Parathyroid adenoma (tissue), 2 donors: ENCODE measurements around the gene NEK1.
"Not testable (repeated sequence)": the region's sequence is repeated elsewhere in the genome, so short reads cannot be mapped to it uniquely, and the experiment has no call there.

Source experiments
- H2AFZ ChIP-seq: fragments of 300-600 bp; sonication (generic); one replicate; pipeline ENCODE4 v1.7.0; 2017; ENCODE audit warnings: antibody characterized with exemption, mild to moderate bottlenecking
- H3K27ac ChIP-seq: fragments of 300-600 bp; sonication (generic); one replicate; pipeline ENCODE4 v1.7.0; 2017
- H3K27me3 ChIP-seq: fragments of 300-600 bp; sonication (generic); one replicate; pipeline ENCODE4 v1.7.0; 2017; ENCODE audit warnings: low read length; ENCODE audit not compliant: control insufficient read depth, insufficient read depth
- H3K36me3 ChIP-seq: fragments of 300-600 bp; sonication (generic); one replicate; pipeline ENCODE4 v1.7.0; 2017; ENCODE audit warnings: low read length; ENCODE audit not compliant: control insufficient read depth, insufficient read depth
- H3K4me1 ChIP-seq: fragments of 300-600 bp; sonication (generic); one replicate; pipeline ENCODE4 v1.7.0; 2017; ENCODE audit warnings: control low read depth
- H3K4me2 ChIP-seq: fragments of 300-600 bp; sonication (generic); one replicate; pipeline ENCODE4 v1.7.0; 2017; ENCODE audit warnings: low read length
- H3K4me3 ChIP-seq: fragments of 300-600 bp; sonication (generic); one replicate; pipeline ENCODE4 v1.7.0; 2017; ENCODE audit warnings: low read depth, low read length
- H3K79me2 ChIP-seq: fragments of 300-600 bp; sonication (generic); one replicate; pipeline ENCODE4 v1.7.0; 2017; ENCODE audit warnings: control low read depth
- H3K9ac ChIP-seq: fragments of 300-600 bp; sonication (generic); one replicate; pipeline ENCODE4 v1.7.0; 2017; ENCODE audit warnings: mild to moderate bottlenecking
- H3K9me3 ChIP-seq: fragments of 300-600 bp; sonication (generic); one replicate; pipeline ENCODE4 v1.7.0; 2017; ENCODE audit warnings: low read length; ENCODE audit not compliant: control insufficient read depth
- TF ChIP-seq, protein P1 (sequence below): fragments of 300-600 bp; sonication (generic); IDR thresholded peaks from one replicate; pipeline ENCODE4 v1.7.0; 2017; ENCODE audit warnings: antibody characterized with exemption, mild to moderate bottlenecking
- donor health status: primary hyperparathyroidism.

The NEK1 gene

DNA sequence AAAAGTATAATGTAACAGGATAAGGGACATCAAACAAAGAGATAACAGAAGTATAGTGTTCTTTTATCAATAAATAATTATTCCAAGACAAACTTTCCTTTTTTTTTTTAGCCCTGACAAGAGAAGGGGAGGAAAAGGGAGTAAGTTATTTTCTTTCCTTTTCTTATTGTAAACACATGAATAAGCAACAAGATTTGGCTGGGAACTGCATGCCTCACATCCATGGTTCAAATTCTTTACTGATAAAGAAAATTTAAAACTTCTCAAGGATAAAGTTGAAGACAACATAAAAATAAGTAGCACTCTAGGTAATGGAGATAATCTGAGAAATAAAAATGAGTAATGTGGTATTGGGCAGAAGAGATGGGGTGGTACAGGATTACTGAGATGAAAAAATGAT is 71.6 kb downstream of the NEK1 start:
- Histone ChIP-seq H3K27ac (no peak overlapping the region), H2AFZ (no peak overlapping the region), H3K9ac (no peak overlapping the region), H3K27me3 (no peaks in the 10 kb centered on the region), H3K4me2 (no peak overlapping the region), H3K79me2 (no peaks in the 10 kb centered on the region), H3K4me1 (no peaks in the 10 kb centered on the region), H3K9me3 (no peaks in the 10 kb centered on the region), H3K4me3 (no peak overlapping the region), H3K36me3 (no peaks in the 10 kb centered on the region)
- TF ChIP-seq, protein P1, sequence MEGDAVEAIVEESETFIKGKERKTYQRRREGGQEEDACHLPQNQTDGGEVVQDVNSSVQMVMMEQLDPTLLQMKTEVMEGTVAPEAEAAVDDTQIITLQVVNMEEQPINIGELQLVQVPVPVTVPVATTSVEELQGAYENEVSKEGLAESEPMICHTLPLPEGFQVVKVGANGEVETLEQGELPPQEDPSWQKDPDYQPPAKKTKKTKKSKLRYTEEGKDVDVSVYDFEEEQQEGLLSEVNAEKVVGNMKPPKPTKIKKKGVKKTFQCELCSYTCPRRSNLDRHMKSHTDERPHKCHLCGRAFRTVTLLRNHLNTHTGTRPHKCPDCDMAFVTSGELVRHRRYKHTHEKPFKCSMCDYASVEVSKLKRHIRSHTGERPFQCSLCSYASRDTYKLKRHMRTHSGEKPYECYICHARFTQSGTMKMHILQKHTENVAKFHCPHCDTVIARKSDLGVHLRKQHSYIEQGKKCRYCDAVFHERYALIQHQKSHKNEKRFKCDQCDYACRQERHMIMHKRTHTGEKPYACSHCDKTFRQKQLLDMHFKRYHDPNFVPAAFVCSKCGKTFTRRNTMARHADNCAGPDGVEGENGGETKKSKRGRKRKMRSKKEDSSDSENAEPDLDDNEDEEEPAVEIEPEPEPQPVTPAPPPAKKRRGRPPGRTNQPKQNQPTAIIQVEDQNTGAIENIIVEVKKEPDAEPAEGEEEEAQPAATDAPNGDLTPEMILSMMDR: no peak

DNA sequence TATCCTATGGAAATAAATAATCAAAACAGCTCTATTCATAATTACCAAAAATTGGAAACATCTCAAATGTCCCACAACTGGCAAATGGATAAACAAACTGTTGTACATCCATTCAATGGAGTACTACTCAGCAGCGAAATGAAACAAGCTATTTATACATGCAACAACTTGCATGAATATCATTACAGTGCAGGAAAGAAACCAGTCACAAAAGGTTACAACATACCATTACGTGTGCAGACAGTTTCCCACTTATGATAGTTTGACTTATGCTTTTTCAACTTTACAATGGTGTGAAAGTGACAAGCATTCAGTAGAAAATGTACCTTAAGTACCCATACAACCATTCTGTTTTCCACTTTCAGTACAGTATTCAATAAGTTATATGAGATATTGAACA is 82.3 kb downstream of the NEK1 start:
- Histone ChIP-seq H3K9ac (no peak overlapping the region), H3K4me3 (no peak overlapping the region), H2AFZ (no peak overlapping the region), H3K4me2 (no peak overlapping the region), H3K4me1 (no peaks in the 10 kb centered on the region), H3K36me3 (no peaks in the 10 kb centered on the region), H3K27ac (no peak overlapping the region), H3K79me2 (no peaks in the 10 kb centered on the region), H3K9me3 (no peaks in the 10 kb centered on the region), H3K27me3 (no peaks in the 10 kb centered on the region)
- TF ChIP-seq, protein P1: no peak

DNA sequence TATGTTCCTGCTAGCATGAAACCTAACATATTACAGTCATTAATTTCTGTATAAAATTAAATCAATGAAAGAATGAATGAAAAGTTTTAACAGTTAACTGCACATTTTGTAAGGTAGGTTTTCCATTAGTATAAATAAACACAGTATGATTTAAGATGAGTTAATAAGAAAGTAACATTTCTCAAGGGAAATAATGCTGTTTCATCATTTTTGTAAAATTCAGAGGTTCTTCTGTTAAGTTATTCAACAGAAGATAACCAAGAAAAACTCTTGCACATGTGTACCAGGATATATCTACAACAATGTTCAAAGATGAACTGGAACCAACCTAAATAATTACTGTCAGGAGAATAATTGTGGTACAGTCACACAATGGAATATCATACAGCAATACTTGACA is 88.6 kb downstream of the NEK1 start:
- TF ChIP-seq, protein P1: no peak
- Histone ChIP-seq H3K4me1 (no peaks in the 10 kb centered on the region), H3K4me2 (no peak overlapping the region), H3K4me3 (no peak overlapping the region), H3K79me2 (no peaks in the 10 kb centered on the region), H3K36me3 (no peaks in the 10 kb centered on the region), H3K27ac (no peak overlapping the region), H3K9ac (no peak overlapping the region), H2AFZ (no peak overlapping the region), H3K9me3 (no peaks in the 10 kb centered on the region), H3K27me3 (no peaks in the 10 kb centered on the region)

DNA sequence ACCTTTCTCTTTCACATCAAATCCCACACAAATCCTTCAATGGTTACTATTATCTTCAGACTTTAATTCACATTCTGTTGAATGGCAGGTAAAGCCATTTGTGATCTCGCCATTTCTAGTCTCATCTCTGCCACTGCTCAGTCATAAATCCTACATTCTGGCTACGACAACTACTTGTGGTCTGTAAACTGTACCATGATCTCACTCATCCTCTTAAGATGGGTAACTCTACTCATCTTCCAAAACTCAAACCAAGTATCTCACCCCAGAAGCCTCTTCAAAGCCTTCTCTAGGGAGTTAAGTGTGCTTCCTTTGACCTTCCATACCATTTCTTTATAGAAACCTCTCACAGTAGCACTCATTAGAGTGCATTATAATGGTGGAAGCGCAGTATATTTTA is 101.8 kb downstream of the NEK1 start:
- Histone ChIP-seq H3K4me2 (no peak overlapping the region), H3K9ac (no peak overlapping the region), H3K36me3 (no peaks in the 10 kb centered on the region), H3K9me3 (no peaks in the 10 kb centered on the region), H3K4me1 (no peaks in the 10 kb centered on the region), H2AFZ (no peak overlapping the region), H3K27me3 (no peaks in the 10 kb centered on the region), H3K79me2 (no peaks in the 10 kb centered on the region), H3K27ac (no peak overlapping the region), H3K4me3 (no peak overlapping the region)
- TF ChIP-seq, protein P1: no peak

DNA sequence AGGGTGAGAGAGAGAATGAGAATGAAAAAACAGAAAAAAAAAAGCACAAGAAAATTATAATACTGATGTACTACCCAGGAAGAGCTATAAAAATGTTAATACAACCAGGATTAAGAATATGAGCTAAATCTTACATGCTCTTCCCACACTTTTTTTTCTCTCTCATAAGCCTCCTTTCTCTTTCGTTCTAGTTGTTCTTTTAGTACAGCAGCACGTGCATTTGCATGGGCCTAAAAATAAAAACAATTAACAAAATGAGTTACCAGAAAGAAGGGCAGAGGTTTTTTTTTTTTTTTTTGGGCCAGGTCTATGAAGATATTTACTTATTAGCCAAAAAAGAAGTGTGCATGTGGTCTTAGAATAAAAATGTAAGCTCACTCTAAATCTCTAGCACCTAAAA is 105.5 kb downstream of the NEK1 start:
- no peak overlapping the region for H2AFZ ChIP-seq
- no peak overlapping the region for H3K9ac ChIP-seq
- H3K4me1 ChIP-seq: no peaks in the 10 kb centered on the region
- H3K4me2 ChIP-seq: no peak overlapping the region
- no peaks in the 10 kb centered on the region for H3K79me2 ChIP-seq
- no peaks in the 10 kb centered on the region for H3K27me3 ChIP-seq
- no peak overlapping the region for H3K4me3 ChIP-seq
- no peaks in the 10 kb centered on the region for H3K9me3 ChIP-seq
- H3K27ac ChIP-seq: no peak overlapping the region
- TF ChIP-seq, protein P1: no peak
- H3K36me3 ChIP-seq: no peaks in the 10 kb centered on the region

DNA sequence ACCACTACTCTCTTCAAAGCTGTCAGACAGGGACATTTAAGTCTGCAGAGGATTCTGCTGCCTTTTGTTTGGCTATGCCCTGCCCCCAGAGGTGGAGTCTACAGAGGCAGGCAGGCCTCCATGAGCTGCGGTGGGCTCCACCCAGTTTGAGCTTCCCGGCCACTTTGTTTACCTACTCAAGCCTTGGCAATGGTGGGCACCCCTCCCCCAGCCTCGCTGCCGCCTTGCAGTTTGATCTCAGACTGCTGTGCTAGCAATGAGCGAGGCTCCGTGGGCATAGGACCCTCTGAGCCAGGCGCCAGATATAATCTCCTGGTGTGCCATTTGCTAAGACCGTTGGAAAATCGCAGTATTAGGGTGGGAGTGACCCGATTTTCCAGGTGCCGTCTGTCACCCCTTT is 112.5 kb downstream of the NEK1 start:
- H3K27ac ChIP-seq: not testable (repeated sequence)

DNA sequence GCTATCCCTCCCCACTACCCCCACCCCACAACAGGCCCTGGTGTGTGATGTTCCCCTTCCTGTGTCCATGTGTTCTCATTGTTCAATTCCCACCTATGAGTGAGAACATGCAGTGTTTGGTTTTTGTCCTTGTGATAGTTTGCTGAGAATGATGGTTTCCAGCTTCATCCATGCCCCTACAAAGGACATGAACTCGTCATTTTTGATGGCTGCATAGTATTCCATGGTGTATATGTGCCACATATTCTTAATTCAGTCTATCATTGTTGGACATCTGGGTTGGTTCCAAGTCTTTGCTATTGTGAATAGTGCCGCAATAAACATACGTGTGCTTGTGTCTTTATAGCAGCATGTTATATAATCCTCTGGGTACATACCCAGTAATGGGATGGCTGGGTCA is 118.1 kb downstream of the NEK1 start:
- not testable (repeated sequence) for H3K9ac ChIP-seq, H3K4me1 ChIP-seq, H3K79me2 ChIP-seq, H3K27me3 ChIP-seq, H3K9me3 ChIP-seq, H3K27ac ChIP-seq, H3K4me3 ChIP-seq, H3K36me3 ChIP-seq, H2AFZ ChIP-seq, H3K4me2 ChIP-seq

More for the DNA sequence above, 112.5 kb downstream of the NEK1 start:
- not testable (repeated sequence) for H3K4me1 ChIP-seq, H3K36me3 ChIP-seq, H3K9ac ChIP-seq, H3K79me2 ChIP-seq, H2AFZ ChIP-seq, H3K4me2 ChIP-seq, H3K27me3 ChIP-seq, H3K4me3 ChIP-seq, H3K9me3 ChIP-seq
